ENCODE data around the gene CARNS1. TPM values are rescaled to one million over a fixed set of nuclear protein-coding genes. Genes with fewer than 3 reads are reported as not detected.

CARNS1 gene
- total and polyA plus RNA-seq, 9 of the 15 experiments (the other 6 are each of a cell fraction or from before 2014, with no cell fraction given), result 0.01 to 0.18 (median 0.06) TPM; not detected in 3

GRCh38 chr11:67371189-67371910, 44.1 kb upstream of the CARNS1 start (continued):
- TF ChIP-seq NR0B1 (IDR thresholded peaks at IDR 0.05; ENCODE audit: partially characterized antibody), result no peak
- TF ChIP-seq SRF (CRISPR knock-in tag; IDR thresholded peaks at IDR 0.05), result no peak
- no peak for TF ChIP-seq SAP30 (IDR thresholded peaks at IDR 0.05; ENCODE audit: borderline replicate concordance, insufficient read depth, low read depth, low read length, poor library complexity, severe bottlenecking)
- TF ChIP-seq CBFB (CRISPR knock-in tag; IDR thresholded peaks at IDR 0.05), result no peak
- TF ChIP-seq SNIP1 (IDR thresholded peaks at IDR 0.05; ENCODE audit: low read depth), result no peak
- TF ChIP-seq ZBTB9 (CRISPR knock-in tag; IDR thresholded peaks at IDR 0.05), result no peak
- TF ChIP-seq PRMT5 (CRISPR knock-in tag; IDR thresholded peaks at IDR 0.05), result no peak
- TF ChIP-seq ZNF512 (tag; IDR thresholded peaks at IDR 0.05), result no peak
- no peak for TF ChIP-seq SNRNP70 (optimal IDR thresholded peaks at IDR 0.05; ENCODE audit: low read depth, low read length)
- TF ChIP-seq ATF1 (CRISPR knock-in tag; IDR thresholded peaks at IDR 0.05), result no peak
- TF ChIP-seq ATF1 (tag; IDR thresholded peaks at IDR 0.05), result no peak
- TF ChIP-seq ZNF280B (CRISPR knock-in tag; IDR thresholded peaks at IDR 0.05), result no peak
- TF ChIP-seq XRCC4 (IDR thresholded peaks at IDR 0.05; ENCODE audit: extremely low read depth, insufficient read depth, insufficient read length), result no peak
- no peak for TF ChIP-seq TFAM (CRISPR knock-in tag; conservative IDR thresholded peaks at IDR 0.05)
- TF ChIP-seq ZSCAN29 (IDR thresholded peaks at IDR 0.05), result no peak
- no peak for TF ChIP-seq ZNF280A (IDR thresholded peaks at IDR 0.05; ENCODE audit: low read depth, partially characterized antibody)
- no peak for TF ChIP-seq PREB (CRISPR knock-in tag; IDR thresholded peaks at IDR 0.05)
- TF ChIP-seq KAT2B (IDR thresholded peaks at IDR 0.05; ENCODE audit: low read depth, low read length), result no peak
- no peak for TF ChIP-seq ZNF583 (CRISPR knock-in tag; IDR thresholded peaks at IDR 0.05)
- TF ChIP-seq E2F3 (CRISPR knock-in tag; IDR thresholded peaks at IDR 0.05), result no peak
- no peak for TF ChIP-seq PHB (CRISPR knock-in tag; IDR thresholded peaks at IDR 0.05)

Data from K562 (cell line).